KMS-11 (cell line): Measurements from ENCODE around the gene CRYBG1.

ENCODE experiments used
- H2AFZ ChIP-seq: fragments of 200-600 bp; sonication (generic); 2 replicates; pipeline ENCODE4 v1.6.1; 2016; ENCODE audit warnings: antibody characterized with exemption, mixed run types, low read depth
- H3K27ac ChIP-seq: fragments of 200-600 bp; sonication (generic); 2 replicates; pipeline ENCODE4 v1.6.1; 2016; ENCODE audit warnings: mild to moderate bottlenecking, mixed run types
- H3K27me3 ChIP-seq: fragments of 200-600 bp; sonication (generic); 2 replicates; pipeline ENCODE4 v1.6.1; 2017; ENCODE audit warnings: mild to moderate bottlenecking, low read depth, mixed run types, moderate library complexity; ENCODE audit not compliant: insufficient read depth
- H3K36me3 ChIP-seq: fragments of 200-600 bp; sonication (generic); 2 replicates; pipeline ENCODE4 v1.6.1; 2017; ENCODE audit warnings: mild to moderate bottlenecking, mixed run types; ENCODE audit not compliant: insufficient read depth
- H3K4me1 ChIP-seq: fragments of 200-600 bp; sonication (generic); 2 replicates; pipeline ENCODE4 v1.6.1; 2016; ENCODE audit warnings: mild to moderate bottlenecking, low read depth, mixed run types; ENCODE audit not compliant: poor library complexity, severe bottlenecking
- H3K4me2 ChIP-seq: fragments of 200-600 bp; sonication (generic); 2 replicates; pipeline ENCODE4 v1.7.0; 2016; ENCODE audit warnings: mild to moderate bottlenecking, mixed run types
- H3K4me3 ChIP-seq: fragments of 200-600 bp; sonication (generic); IDR thresholded peaks from 2 replicates; pipeline ENCODE4 v1.6.1; 2017; ENCODE audit warnings: low read depth, low read length, mixed read lengths; ENCODE audit not compliant: insufficient read depth
- H3K79me2 ChIP-seq: fragments of 200-600 bp; sonication (generic); 2 replicates; pipeline ENCODE4 v1.6.1; 2016; ENCODE audit warnings: low read depth, mixed run types; ENCODE audit not compliant: insufficient read depth
- H3K9ac ChIP-seq: fragments of 200-600 bp; sonication (generic); 2 replicates; pipeline ENCODE4 v1.6.1; 2016; ENCODE audit warnings: mild to moderate bottlenecking, mixed run types
- H4K20me1 ChIP-seq: fragments of 200-600 bp; sonication (generic); 2 replicates; pipeline ENCODE4 v1.6.1; 2016; ENCODE audit warnings: mild to moderate bottlenecking, mixed run types; ENCODE audit not compliant: insufficient read depth
- TF ChIP-seq, protein P1 (sequence below): fragments of 200-600 bp; sonication (generic); conservative IDR thresholded peaks from 2 replicates; pipeline ENCODE4 v1.6.1; 2017; ENCODE audit warnings: low read depth, mild to moderate bottlenecking, antibody characterized with exemption, low read length, moderate library complexity, mixed read lengths

CRYBG1 gene

DNA sequence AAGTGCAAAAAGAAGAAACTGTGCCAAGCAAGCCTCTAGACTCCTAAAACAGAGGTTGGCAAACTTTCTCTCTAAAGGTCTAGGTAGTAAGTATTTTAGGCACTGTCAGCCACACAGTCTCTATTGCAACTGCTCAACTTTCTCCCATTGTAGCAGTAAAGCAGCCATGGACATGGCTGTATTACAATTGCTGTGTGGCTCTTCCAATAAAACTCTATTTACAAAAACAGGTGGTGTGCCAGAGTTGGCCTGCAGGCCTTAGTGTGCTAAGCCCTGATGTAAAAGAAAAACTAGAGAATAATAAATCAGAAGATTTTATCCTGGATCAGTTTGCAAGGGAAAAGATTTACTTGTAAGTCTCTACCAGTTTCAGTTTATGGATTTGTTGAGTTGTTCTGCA, 74.0 kb downstream of the CRYBG1 start:
- Histone ChIP-seq H3K4me2 (no peak overlapping the region), H3K27me3 (no peaks in the 10 kb centered on the region), H4K20me1 (no peaks in the 10 kb centered on the region), H3K36me3 (no peaks in the 10 kb centered on the region), H3K4me1 (no peaks in the 10 kb centered on the region), H3K9ac (no peak overlapping the region), H3K27ac (no peak overlapping the region), H3K79me2 (no peaks in the 10 kb centered on the region), H3K4me3 (no peak overlapping the region), H2AFZ (no peak overlapping the region)
- TF ChIP-seq, protein P1, sequence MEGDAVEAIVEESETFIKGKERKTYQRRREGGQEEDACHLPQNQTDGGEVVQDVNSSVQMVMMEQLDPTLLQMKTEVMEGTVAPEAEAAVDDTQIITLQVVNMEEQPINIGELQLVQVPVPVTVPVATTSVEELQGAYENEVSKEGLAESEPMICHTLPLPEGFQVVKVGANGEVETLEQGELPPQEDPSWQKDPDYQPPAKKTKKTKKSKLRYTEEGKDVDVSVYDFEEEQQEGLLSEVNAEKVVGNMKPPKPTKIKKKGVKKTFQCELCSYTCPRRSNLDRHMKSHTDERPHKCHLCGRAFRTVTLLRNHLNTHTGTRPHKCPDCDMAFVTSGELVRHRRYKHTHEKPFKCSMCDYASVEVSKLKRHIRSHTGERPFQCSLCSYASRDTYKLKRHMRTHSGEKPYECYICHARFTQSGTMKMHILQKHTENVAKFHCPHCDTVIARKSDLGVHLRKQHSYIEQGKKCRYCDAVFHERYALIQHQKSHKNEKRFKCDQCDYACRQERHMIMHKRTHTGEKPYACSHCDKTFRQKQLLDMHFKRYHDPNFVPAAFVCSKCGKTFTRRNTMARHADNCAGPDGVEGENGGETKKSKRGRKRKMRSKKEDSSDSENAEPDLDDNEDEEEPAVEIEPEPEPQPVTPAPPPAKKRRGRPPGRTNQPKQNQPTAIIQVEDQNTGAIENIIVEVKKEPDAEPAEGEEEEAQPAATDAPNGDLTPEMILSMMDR, result no peak

DNA sequence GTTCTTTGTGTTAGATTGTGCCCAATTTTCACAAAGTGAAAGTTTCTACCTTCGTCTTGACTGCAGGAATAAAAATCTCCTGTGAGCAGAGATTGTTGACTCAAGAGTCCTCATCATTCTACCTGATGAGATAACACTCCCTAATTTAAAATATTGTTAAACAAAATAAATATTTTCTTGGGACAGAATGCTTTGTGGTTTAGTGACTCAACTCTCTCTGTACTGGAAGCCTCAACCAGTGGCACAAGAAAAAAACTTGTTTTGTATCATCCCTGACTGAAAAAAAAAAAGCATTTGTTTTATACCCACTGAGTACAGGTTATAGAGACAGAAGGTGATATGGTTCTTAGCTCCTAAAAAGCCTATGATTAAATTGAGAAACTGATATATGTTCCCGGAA, 78.9 kb downstream of the CRYBG1 start:
- Histone ChIP-seq H3K27ac (no peak overlapping the region), H3K4me2 (no peak overlapping the region)

DNA sequence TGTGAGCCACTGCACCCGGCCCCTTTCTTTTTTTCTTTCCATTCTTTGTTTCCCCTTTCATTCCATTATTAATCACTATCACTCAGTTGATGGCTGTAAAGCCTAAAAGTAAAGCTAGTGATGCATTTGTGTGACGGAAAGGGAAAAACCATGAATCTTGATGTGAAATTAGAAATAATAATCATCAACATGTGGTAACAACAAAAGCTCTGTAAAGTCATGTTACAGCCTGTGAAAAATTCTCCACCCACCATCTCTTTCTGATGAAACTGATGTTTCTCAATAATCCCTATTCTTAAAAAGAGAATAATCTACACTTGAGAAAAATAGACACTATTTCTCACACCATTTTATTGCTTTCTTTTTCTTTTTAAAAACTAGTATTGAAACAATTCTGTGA, 80.0 kb downstream of the CRYBG1 start:
- Histone ChIP-seq H3K36me3 (no peaks in the 10 kb centered on the region), H2AFZ (no peak overlapping the region), H3K79me2 (no peaks in the 10 kb centered on the region), H3K27ac (no peak overlapping the region), H3K9ac (no peak overlapping the region), H4K20me1 (no peaks in the 10 kb centered on the region), H3K27me3 (no peaks in the 10 kb centered on the region), H3K4me2 (no peak overlapping the region), H3K4me1 (no peaks in the 10 kb centered on the region), H3K4me3 (no peak overlapping the region)
- TF ChIP-seq, protein P1, result no peak

More for the DNA sequence above, 78.9 kb downstream of the CRYBG1 start:
- Histone ChIP-seq H3K36me3 (no peaks in the 10 kb centered on the region), H3K4me3 (no peak overlapping the region), H3K4me1 (no peaks in the 10 kb centered on the region), H3K9ac (no peak overlapping the region), H4K20me1 (no peaks in the 10 kb centered on the region), H2AFZ (no peak overlapping the region), H3K27me3 (no peaks in the 10 kb centered on the region), H3K79me2 (no peaks in the 10 kb centered on the region)
- TF ChIP-seq, protein P1, result no peak

DNA sequence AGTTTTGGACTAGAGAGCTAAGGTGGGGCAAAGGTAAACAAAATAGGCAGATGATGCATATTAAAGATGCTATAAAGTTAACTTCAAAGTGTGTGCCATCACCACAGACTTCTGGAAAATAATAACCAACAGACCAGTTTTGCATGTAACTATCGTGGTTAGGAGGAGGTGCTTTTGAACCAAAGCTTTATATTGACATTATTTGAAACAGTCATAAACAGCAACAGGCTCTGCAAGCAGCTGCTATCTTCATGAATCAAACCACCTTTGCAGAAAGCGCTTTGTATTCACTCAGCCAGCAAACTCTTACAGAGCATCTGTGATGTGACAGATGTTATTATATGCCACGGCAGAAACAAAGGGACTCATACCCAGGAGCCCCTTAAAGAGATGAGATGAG, 81.9 kb downstream of the CRYBG1 start:
- Histone ChIP-seq H3K27ac (no peak overlapping the region), H3K4me1 (no peaks in the 10 kb centered on the region), H3K4me2 (no peak overlapping the region), H3K4me3 (no peak overlapping the region), H3K27me3 (no peaks in the 10 kb centered on the region), H4K20me1 (no peaks in the 10 kb centered on the region), H3K36me3 (no peaks in the 10 kb centered on the region), H3K79me2 (no peaks in the 10 kb centered on the region), H3K9ac (no peak overlapping the region), H2AFZ (no peak overlapping the region)
- TF ChIP-seq, protein P1, result no peak
